ENCODE data around the gene BASP1.
"Not testable (repeated sequence)": the region's sequence is repeated elsewhere in the genome, so short reads cannot be mapped to it uniquely, and the experiment has no call there.

The BASP1 gene

GRCh38 chr5:17282283-17283120, 65.1 kb downstream of the BASP1 start:
- DNase-seq (ENCODE audit: insufficient read length, low spot score) (peak; percentile 66), FAIRE-seq (peak; percentile 97)

GRCh38 chr5:17283121-17283415, 65.6 kb downstream of the BASP1 start:
- FAIRE-seq (no peak), DNase-seq (ENCODE audit: insufficient read length, low spot score) (no peak)

GRCh38 chr5:17287501-17288155, 70.2 kb downstream of the BASP1 start:
- no peak for DNase-seq (ENCODE audit: insufficient read length, low spot score)
- FAIRE-seq: no peak

- FAIRE-seq: no peak
- no peak for DNase-seq (ENCODE audit: insufficient read length, low spot score)
Observed at GRCh38 chr5:17288570-17288969, 71.1 kb downstream of the BASP1 start.

- no peak for DNase-seq (ENCODE audit: insufficient read length, low spot score)
- no peak for FAIRE-seq
Observed at GRCh38 chr5:17289681-17290539, 72.5 kb downstream of the BASP1 start.

- FAIRE-seq (no peak), DNase-seq (ENCODE audit: insufficient read length, low spot score) (no peak)
Observed at GRCh38 chr5:17290540-17290974, 73.1 kb downstream of the BASP1 start.

- FAIRE-seq (no peak), DNase-seq (ENCODE audit: insufficient read length, low spot score) (no peak)
Observed at GRCh38 chr5:17292434-17293015, 75.1 kb downstream of the BASP1 start.

- FAIRE-seq (no peak), DNase-seq (ENCODE audit: insufficient read length, low spot score) (no peak)
Observed at GRCh38 chr5:17294639-17295311, 77.3 kb downstream of the BASP1 start.

GRCh38 chr5:17295671-17296070, 78.2 kb downstream of the BASP1 start:
- FAIRE-seq (no peak), DNase-seq (ENCODE audit: insufficient read length, low spot score) (no peak)

GRCh38 chr5:17302106-17302505, 84.7 kb downstream of the BASP1 start:
- FAIRE-seq (no peak), DNase-seq (ENCODE audit: insufficient read length, low spot score) (no peak)

GRCh38 chr5:17302604-17303003, 85.2 kb downstream of the BASP1 start:
- FAIRE-seq (no peak), DNase-seq (ENCODE audit: insufficient read length, low spot score) (no peak)

- FAIRE-seq (no peak), DNase-seq (ENCODE audit: insufficient read length, low spot score) (no peak)
Observed at GRCh38 chr5:17304282-17304681, 86.9 kb downstream of the BASP1 start.

- no peak for DNase-seq (ENCODE audit: insufficient read length, low spot score)
- FAIRE-seq: no peak
Observed at GRCh38 chr5:17305017-17305416, 87.6 kb downstream of the BASP1 start.

- DNase-seq (ENCODE audit: insufficient read length, low spot score) (no peak), FAIRE-seq (no peak)
Observed at GRCh38 chr5:17305964-17306725, 88.7 kb downstream of the BASP1 start.

- FAIRE-seq (no peak), DNase-seq (ENCODE audit: insufficient read length, low spot score) (no peak)
Observed at GRCh38 chr5:17306726-17307091, 89.3 kb downstream of the BASP1 start.

GRCh38 chr5:17307440-17307839, 90.0 kb downstream of the BASP1 start:
- not testable (repeated sequence) for DNase-seq (ENCODE audit: insufficient read length, low spot score); FAIRE-seq

GRCh38 chr5:17308326-17309065, 91.1 kb downstream of the BASP1 start:
- FAIRE-seq (no peak), DNase-seq (ENCODE audit: insufficient read length, low spot score) (no peak)

- DNase-seq (ENCODE audit: insufficient read length, low spot score) (no peak), FAIRE-seq (no peak)
Observed at GRCh38 chr5:17309462-17309861, 92.0 kb downstream of the BASP1 start.

- not testable (repeated sequence) for FAIRE-seq
Observed at GRCh38 chr5:17310502-17310901, 93.1 kb downstream of the BASP1 start.

More at GRCh38 chr5:17310502-17310901, 93.1 kb downstream of the BASP1 start:
- DNase-seq (ENCODE audit: insufficient read length, low spot score): not testable (repeated sequence)

All from GM19239 (cell line).